Fibroblast of peridontal ligament (primary cell): ENCODE measurements around the gene PATJ.
"Not testable (repeated sequence)": the region's sequence is repeated elsewhere in the genome, so short reads cannot be mapped to it uniquely, and the experiment has no call there.

Experiments used
- DNase-seq: peaks from one replicate; pipeline ENCODE4 v3.0.0-alpha.2; 2010; ENCODE audit errors: extremely low read depth

The PATJ gene

DNA sequence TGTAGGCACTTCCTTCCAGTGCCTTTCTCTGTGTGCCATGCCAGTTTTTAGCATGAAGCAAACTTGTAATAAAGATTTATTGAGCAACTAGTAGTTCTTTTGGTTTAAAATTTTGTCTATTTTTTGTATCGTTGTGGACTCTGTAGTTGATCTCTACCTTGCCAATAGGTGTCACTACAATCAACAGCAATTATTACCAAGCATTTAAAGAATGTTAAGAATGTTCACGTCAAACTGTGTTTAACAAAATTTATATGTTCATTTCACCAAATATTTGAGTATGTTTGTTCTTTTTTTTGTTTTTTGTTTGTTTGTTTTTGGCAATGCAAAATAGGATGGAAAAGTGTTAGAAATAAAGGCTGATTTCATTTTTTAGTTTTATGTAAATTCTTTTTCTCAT is 208.1 kb downstream of the PATJ start:
- no peak for DNase-seq

DNA sequence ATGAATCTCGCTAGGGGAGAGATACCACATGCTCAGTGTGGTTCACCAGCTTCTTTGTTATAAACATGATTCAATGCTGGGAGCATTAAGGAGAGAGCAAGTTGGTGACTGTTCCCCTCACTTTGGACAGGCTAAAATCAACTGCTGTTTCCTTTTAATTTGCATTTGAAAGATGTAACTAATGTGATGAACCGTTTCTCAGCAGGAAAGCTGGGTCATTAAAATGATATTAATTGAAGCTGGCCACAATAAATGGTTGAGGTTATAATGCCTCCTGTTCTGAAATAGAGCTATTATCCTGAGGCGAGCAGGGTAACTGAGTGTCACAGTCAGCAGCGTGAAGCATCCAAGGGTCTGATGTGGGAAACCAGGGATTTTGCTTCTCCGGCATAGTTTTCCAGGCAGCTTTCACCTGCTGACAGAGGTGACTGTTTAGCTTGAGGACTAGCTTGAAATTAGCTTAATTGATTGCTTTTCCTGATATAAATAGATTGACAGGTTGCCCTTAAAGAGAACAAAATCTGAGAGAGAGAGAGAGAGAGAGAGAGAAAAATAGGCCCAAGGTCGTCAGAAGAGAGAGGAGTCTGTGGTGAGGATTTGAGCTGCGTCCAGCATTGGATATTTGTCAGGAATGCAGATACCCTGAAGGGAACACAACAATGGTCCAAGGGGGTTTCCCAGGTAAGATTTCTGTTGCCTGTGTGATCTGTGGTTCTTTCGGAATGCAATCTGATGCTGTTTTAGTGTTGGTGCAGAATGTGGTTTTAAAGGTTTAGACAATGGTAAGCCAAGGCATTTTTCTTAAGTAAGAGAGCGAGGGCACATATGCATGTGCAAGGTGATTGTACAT is 209.7 kb downstream of the PATJ start:
- DNase-seq, result peak; percentile 9

DNA sequence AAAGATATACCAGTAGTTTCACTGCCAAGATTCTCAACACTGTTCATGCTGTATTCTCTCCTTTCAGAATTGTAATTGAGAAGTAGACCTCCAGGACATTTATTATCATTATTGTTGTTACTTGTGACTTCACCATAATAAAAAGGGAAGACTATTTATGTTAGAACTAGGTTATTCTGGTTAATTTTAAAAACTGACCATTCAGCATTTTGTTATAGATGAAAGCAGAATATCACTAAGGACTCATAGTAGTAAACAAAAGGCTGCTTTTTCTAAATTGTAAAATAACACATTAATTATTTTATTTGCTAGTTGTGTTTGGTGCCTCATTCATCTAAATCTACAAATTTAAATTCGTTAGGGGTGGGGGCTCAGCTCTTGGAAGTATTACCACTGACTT is 210.4 kb downstream of the PATJ start:
- no peak for DNase-seq

GRCh38 chr1:61953076-61953789 is 211.0 kb downstream of the PATJ start:
- no peak for DNase-seq

GRCh38 chr1:61953790-61954150 is 211.5 kb downstream of the PATJ start:
- DNase-seq, result no peak

- no peak for DNase-seq
Measured at GRCh38 chr1:61955261-61955660, 213.0 kb downstream of the PATJ start.

DNA sequence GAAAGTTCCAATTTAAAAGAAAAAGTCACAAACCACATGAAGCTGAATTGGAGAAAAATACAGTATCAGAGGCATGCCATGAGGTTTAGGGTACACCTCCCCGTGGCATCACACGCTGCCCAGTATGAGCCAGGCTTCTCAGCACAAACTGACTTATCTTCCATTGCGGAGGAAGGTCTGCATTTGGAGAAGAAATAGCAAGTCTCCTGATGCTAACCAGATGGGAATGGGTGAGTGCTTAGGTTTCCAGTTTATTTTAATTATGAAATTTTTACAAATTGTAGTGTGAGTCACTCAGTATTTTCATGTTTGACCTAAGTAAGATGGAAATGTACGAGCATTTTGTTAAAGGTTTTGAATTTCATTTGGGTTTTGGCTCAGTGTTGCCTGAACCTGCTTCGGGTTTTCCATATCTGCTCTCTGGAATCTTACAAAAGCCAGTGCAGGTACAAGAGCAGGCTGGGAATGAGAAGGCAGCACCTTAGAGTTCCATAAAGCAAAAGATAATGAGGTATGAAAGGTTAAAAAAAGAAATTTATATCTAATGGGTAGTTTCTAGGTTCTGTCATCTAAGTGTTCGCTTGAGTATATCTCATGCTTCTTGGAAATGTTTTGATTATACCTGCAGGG is 213.9 kb downstream of the PATJ start:
- peak; percentile 20 for DNase-seq

GRCh38 chr1:61956784-61957183 is 214.5 kb downstream of the PATJ start:
- DNase-seq, result no peak

DNA sequence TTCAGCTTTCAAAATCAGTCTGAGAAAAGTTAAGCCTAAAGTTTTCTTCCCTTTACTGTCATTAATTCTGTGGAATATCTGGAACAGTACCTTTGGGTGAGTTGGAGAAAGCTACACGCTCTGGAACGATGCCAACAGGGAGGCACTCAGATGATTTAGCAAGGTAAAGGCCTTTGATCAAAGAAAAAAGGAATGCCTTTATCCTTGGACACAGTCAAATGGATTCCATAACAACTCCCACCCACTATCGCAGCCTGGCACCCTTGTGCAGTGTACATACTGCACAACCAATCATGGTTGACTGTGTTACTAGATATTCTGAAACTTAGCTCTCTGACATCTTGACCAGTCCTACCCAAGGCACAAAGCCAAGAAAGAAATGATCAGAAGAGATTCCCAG is 218.7 kb downstream of the PATJ start:
- DNase-seq, result no peak

DNA sequence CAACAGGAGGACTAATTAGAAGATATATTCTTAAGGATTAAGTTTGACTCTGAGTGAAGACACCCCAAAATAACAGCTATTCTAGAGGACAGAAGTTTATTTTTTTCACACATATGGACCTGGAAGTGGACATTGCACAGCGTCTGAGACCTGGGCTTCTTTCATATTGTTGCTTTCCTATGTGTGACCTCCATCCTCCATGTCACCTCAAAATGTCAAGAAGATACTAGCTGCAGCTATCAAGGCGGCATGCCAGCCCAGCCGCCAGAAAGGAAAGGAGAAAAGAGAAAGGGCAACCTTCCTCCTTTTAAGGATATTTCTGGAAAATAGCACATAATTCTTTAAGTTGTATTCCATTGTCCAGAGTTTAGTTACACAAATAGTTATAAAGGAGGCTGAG is 220.4 kb downstream of the PATJ start:
- no peak for DNase-seq

DNA sequence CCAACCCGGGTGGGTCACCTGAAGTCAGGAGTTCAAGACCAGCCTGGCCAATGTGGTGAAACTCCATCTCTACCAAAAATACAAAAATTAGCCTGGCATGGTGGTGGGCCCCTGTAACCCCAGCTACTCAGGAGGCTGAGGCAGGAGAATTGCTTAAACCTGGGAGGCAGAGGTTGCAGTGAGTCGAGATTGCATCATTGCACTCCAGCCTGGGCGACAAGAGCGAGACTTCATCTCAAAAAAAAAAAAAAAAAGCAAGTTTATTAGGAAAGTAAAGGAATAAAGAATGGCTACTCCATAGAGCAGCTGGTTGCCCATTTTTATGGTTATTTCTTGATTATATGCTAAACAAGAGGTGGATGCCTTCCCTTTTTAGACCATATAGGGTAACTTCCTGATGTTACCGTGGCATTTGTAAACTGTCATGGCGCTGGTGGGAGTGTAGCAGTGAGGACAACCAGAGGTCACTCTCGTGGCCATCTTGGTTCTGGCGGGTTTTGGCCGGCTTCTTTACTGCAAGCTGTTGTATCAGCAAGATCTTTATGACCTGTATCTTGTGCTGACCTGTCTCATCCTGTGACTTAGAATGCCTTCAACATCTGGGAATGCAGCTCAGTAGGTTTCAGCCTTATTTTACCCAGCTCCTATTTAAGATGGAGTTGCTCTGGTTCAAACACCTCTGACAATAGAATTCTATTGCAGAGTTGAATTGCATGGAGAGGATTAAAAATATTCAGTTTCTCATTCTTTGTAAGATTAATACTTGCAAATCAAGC is 224.4 kb downstream of the PATJ start:
- DNase-seq, result not testable (repeated sequence)

GRCh38 chr1:61967750-61968149 is 225.5 kb downstream of the PATJ start:
- DNase-seq, result no peak

DNA sequence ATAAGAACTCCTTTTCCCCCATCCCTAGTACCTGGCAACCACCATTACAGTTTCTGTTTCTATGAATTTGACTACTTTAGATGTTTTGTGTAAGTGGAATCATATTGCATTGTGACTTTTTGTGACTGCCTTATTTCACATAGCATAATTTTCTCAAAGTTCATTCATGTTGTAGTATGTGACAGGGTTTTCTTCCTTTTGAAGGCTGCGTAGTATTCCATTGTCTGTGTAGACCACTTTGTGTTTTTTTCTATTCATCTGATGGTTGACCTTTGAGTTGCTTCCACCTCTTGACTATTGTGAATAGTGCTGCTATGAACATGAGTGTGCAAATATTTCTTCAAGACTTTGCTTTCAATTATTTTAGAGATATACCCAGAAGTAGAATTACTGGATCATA is 226.6 kb downstream of the PATJ start:
- DNase-seq, result no peak

DNA sequence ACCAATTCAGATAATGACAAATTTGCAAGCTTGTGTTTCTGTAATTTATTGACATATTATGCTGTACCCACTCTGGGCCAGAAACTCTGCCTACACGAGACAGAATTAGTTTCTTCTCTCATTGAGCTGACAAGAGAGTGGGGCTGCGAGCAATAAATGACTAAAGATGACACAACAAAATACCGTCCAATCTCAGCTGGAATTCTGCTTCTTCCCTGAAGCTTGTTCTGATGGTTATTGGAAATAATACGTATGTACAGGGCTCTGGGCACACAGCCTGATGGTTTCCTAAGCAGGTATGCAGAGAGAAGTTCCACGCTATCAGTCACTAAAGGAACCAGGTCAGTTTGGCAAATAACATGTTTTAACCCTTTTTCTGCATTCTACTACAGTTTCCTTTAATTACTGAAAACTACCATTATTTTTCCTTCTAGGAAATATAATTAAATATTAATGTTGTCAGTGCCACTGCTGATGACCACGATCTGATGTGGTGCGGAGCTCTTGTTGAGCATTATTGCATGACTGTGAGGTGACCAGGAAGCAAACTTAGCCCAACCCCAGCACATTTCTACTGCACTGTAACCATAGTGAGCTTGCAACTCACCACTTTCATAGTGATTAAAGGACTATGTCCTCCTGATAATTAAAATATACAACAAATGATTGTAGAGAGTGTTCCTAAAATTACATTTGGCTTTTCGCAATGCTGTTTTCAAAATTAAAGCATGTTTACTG is 231.0 kb downstream of the PATJ start:
- no peak for DNase-seq

DNA sequence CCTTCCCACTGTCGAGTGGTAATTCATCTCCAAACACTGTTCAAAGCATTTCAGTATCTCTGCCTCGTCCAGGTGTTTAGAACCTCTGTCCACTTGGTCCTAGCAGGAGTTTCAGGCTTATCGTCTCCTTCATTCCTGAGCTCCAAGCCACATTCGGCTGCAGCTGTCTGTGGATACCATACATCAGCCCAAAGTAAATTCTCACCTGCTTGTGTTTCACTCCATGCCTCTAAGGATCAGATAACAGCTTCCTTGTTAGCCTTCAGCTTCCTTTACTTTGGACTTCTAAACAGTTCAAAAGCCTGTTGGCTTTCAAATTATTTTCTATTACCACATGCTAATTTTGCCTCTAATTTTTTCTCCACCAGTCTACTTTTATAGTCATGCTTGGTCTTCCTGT is 233.4 kb downstream of the PATJ start:
- no peak for DNase-seq

- no peak for DNase-seq
Measured at GRCh38 chr1:61976566-61976965, 234.3 kb downstream of the PATJ start.

GRCh38 chr1:61978796-61979195 is 236.5 kb downstream of the PATJ start:
- no peak for DNase-seq

GRCh38 chr1:61979729-61980128 is 237.4 kb downstream of the PATJ start:
- DNase-seq, result no peak

- DNase-seq, result peak; percentile 8
Measured at GRCh38 chr1:61980561-61980960, 238.3 kb downstream of the PATJ start.

DNA sequence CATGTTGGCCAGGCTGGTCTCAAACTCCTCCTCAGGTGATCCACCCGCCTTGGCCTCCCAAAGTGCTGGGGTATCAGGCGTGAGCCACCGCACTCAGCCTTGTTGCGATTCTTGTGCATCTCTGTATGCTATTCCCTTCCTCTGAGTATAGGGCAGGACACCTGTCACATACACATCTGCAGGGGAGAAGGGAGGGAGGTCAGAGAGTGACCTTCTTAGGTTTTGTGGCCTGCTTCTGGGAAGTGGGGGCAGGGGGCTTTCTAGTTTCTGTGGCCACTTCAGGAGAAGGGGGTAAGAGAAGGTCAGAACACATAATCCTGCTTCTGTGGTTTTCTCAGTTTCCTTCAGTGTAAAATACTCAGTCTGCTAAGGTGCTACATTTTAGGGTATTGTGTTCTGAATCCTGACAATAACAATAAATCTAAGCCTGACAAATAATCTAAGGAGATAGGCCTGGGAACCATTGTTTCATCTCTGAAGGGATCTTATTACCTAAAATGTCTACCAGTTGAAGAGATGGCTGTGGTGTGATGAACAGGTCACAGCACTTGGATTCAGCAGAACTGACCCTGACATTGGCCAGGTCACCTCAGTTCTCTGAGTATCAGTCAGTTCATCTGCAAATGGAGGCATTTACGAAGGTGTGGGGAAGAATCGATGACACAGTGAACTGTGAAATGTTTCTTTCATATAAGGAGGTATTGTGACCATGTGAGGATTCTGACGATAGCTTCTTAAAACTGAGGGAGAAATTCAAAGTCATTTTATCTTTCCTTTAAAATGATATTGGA is 239.8 kb downstream of the PATJ start:
- DNase-seq, result no peak

DNA sequence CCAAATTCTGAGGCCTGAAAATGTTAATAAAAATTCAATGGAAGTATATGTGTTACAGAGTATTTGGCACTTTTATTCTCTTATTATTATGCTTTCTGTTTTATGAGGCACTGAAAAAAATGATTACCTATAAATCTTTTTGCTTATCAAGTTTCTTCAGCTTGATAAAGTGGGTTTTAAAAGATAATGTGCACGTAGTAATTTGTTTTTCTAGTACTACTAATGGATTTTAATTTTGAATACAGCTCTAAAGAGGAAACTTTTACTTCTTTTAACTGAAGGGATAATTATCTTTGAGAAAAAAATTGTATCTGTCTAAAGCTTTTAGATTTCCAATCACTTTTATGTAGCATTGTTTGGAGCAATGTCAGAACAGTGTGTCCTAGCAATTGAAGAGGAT is 241.0 kb downstream of the PATJ start:
- DNase-seq, result no peak
